Endothelial cell of umbilical vein (primary cell): ENCODE results near the gene STK38L. TPM values are rescaled to one million over a fixed set of nuclear protein-coding genes. Genes with fewer than 3 reads are reported as not detected.

Source experiments
- BruUV-seq: library from RNA; stranded (reverse); fragments of 400-500 nt; replicated peaks from 2 replicates; lab custom pipeline; 2021; lab: Mats Ljungman, UMichigan
- CTCF ChIA-PET: fragments of 300-600, 350-600 bp; sonication (Branson Sonifier 250); formaldehyde crosslinking; loops from one replicate; lab custom pipeline; 2021; ENCODE audit warnings: antibody characterized with exemption, inconsistent platforms; lab: Charles Lee
- POLR2A ChIA-PET: fragments of 300-600, 350-600 bp; sonication (Branson Sonifier 250); formaldehyde crosslinking; loops from one replicate; lab custom pipeline; 2021; ENCODE audit warnings: antibody characterized with exemption, inconsistent platforms; lab: Charles Lee
- DNase-seq: peaks from one replicate; pipeline ENCODE4 v3.0.0-alpha.2; 2011; ENCODE audit warnings: low read depth, low spot score
- FAIRE-seq: peaks from 2 replicates; lab custom pipeline; 2011; peaks lifted over from hg19 to GRCh38; lab: Jason Lieb, UNC
- H2AFZ ChIP-seq: 2 replicates; pipeline ENCODE4 v1.6.0; 2012; ENCODE audit warnings: low read depth, low read length, control low read depth, inconsistent platforms
- H3K27ac ChIP-seq: 2 replicates; pipeline ENCODE4 v1.5.1; 2011; ENCODE audit warnings: low read depth, mild to moderate bottlenecking, control low read depth, low read length, moderate library complexity; ENCODE audit not compliant: insufficient read depth
- H3K27me3 ChIP-seq, 2 experiments: 2 replicates each; pipeline versions ENCODE4 v1.6.0 to v1.6.1; 2011; ENCODE audit warnings: low read length in 2 of 2, mixed read lengths in 1 of 2; ENCODE audit not compliant: control insufficient read depth in 2 of 2, insufficient read depth in 2 of 2
- H3K36me3 ChIP-seq, 2 experiments: 2 replicates in 1 of 2; 3 replicates in 1 of 2; pipeline ENCODE4 v1.5.1; 2011; ENCODE audit warnings: low read length in 2 of 2, mild to moderate bottlenecking in 1 of 2, moderate library complexity in 1 of 2; ENCODE audit not compliant: control insufficient read depth in 2 of 2, insufficient read depth in 2 of 2; ENCODE audit errors: extremely low read depth in 1 of 2
- H3K4me1 ChIP-seq: 3 replicates; pipeline ENCODE4 v1.5.1; 2011; ENCODE audit warnings: mild to moderate bottlenecking, low read length; ENCODE audit not compliant: control insufficient read depth, insufficient read depth; ENCODE audit errors: extremely low read depth
- H3K4me2 ChIP-seq: 2 replicates; pipeline ENCODE4 v1.6.1; 2011; ENCODE audit warnings: low read length, control low read depth, mixed read lengths; ENCODE audit not compliant: insufficient read depth
- H3K4me3 ChIP-seq, 3 experiments: fragments of 200-600 bp in 1 of 3; sonication (generic), shearing (Covaris generic) in 1 of 3; replicated peaks in 1 of 3; 2 replicates each; pipeline ENCODE4 v1.5.1; 2011 to 2016; ENCODE audit warnings: control low read depth in 3 of 3, low read length in 3 of 3, mild to moderate bottlenecking in 2 of 3, inconsistent platforms in 1 of 3, low read depth in 1 of 3, moderate library complexity in 1 of 3; ENCODE audit not compliant: insufficient read depth in 1 of 3
- H3K79me2 ChIP-seq: 2 replicates; pipeline ENCODE4 v1.6.0; 2012; ENCODE audit warnings: low read length, inconsistent platforms; ENCODE audit not compliant: control insufficient read depth, insufficient read depth
- H3K9ac ChIP-seq: replicated peaks from 2 replicates; pipeline ENCODE3; 2011; ENCODE audit warnings: low read length, control low read depth; ENCODE audit not compliant: insufficient read depth; ENCODE audit errors: extremely low read depth
- H3K9me1 ChIP-seq: replicated peaks from 3 replicates; pipeline ENCODE4 v1.6.0; 2011; ENCODE audit warnings: mild to moderate bottlenecking, low read length; ENCODE audit not compliant: control insufficient read depth, insufficient read depth; ENCODE audit errors: extremely low read depth
- H3K9me3 ChIP-seq: replicated peaks from 2 replicates; pipeline ENCODE4 v1.5.1; 2012; ENCODE audit warnings: low read length, inconsistent platforms; ENCODE audit not compliant: control insufficient read depth, insufficient read depth
- H4K20me1 ChIP-seq: replicated peaks from 2 replicates; pipeline ENCODE3; 2011; ENCODE audit warnings: mild to moderate bottlenecking, low read length; ENCODE audit not compliant: control insufficient read depth, insufficient read depth; ENCODE audit errors: extremely low read depth
- FOS ChIP-seq: IDR thresholded peaks from 2 replicates; pipeline ENCODE4 v1.6.1; 2011; ENCODE audit warnings: mild to moderate bottlenecking, low read length, moderate library complexity, borderline replicate concordance; ENCODE audit not compliant: insufficient read depth
- JUN ChIP-seq: IDR thresholded peaks from 2 replicates; pipeline ENCODE4 v1.6.1; 2011; ENCODE audit warnings: borderline replicate concordance, low read depth; ENCODE audit not compliant: insufficient read length, insufficient read depth
- POLR2AphosphoS5 ChIP-seq: IDR thresholded peaks from 2 replicates; pipeline ENCODE4 v1.6.1; 2012; ENCODE audit warnings: low read depth, mild to moderate bottlenecking, control low read depth, low read length, moderate library complexity; ENCODE audit not compliant: insufficient read depth
- dilution Hi-C: fragments of 300-500 bp; cut with MboI; formaldehyde crosslinking; loops from one replicate; pipeline ENCODE4 v1.15.0; 2019; ENCODE audit warnings: low sequenced_read_pairs; ENCODE audit not compliant: extremely low pct_ligation_motif_present
- intact Hi-C: fragments of 100-400 bp; cut with micrococcal nuclease; formaldehyde crosslinking; loops from one replicate; pipeline ENCODE4 v1.10.0; 2022
- polyA plus RNA-seq, 4 experiments: library from polyadenylated mRNA; depleted of rRNA in 3 of 4; stranded (reverse) in 3 of 4; unstranded in 1 of 4; fragments of >200 nt; gene quantifications; 2 replicates each; pipeline versions ENCODE4 v1.2.1 to v1.2.3, GENCODE V29; 2011 to 2012; ENCODE audit warnings: missing spikeins in 1 of 4
- total RNA-seq: library from RNA; stranded (reverse); gene quantifications from 2 replicates; pipeline ENCODE4 v1.2.3, GENCODE V29; 2021
- TF ChIP-seq, protein P1 (sequence below), 2 donors: IDR thresholded peaks; 1 replicate in 1 of 2; 2 replicates in 1 of 2; pipeline ENCODE4 v1.5.1; 2011; ENCODE audit warnings: low read length in 2 of 2, mild to moderate bottlenecking in 2 of 2, moderate library complexity in 2 of 2, control low read depth in 1 of 2, inconsistent platforms in 1 of 2, low read depth in 1 of 2; ENCODE audit not compliant: insufficient read depth in 1 of 2; ENCODE audit errors: extremely low read depth in 1 of 2
- TF ChIP-seq, protein P2 (sequence below): IDR thresholded peaks from 2 replicates; pipeline ENCODE4 v1.6.1; 2011; ENCODE audit not compliant: insufficient read depth, insufficient read length

STK38L gene
- total and polyA plus RNA-seq, 2 donors (not counting 3 experiments of a cell fraction or from before 2014, with no cell fraction given) = 14.7 to 58.4 TPM

DNA sequence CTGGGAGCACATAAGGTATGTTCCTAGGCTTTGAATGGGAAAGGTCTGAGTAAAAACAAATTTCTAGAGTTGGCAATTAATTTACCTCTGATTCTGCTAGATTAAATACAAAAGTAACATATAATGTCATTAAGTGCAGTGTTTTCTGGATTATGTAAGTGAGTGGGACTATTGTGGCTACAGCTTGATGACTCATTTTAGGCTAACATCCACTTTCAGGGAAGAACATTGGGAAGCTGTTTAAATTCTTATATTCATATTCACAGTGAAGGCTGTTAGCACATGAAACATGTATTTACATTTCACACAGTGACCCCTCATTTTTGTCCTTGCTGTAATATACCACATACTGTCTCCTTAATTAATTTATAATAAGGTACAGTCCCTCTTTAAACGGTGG lies 75.3 kb downstream of the STK38L start:
- dilution Hi-C loops (no loop called here), intact Hi-C loops (no loop called here)
- ChIA-PET CTCF (interaction anchor here (1.1 to 7.7 kb wide), 4 partner anchors 12 to 434 kb away, joined by 3 to 59 read pairs (median 4); no protein-coding TSS in a partner anchor), POLR2A (no interaction called here)
- no peaks in the 10 kb centered on the region for H4K20me1 ChIP-seq
- H2AFZ ChIP-seq = no peak overlapping the region
- H3K79me2 ChIP-seq = no peaks in the 10 kb centered on the region
- no peaks in the 10 kb centered on the region for H3K9me1 ChIP-seq
- peak; percentile 82 for TF ChIP-seq FOS
- TF ChIP-seq POLR2AphosphoS5 = no peak
- peak; percentile 37 for TF ChIP-seq JUN
- TF ChIP-seq, protein P1, sequence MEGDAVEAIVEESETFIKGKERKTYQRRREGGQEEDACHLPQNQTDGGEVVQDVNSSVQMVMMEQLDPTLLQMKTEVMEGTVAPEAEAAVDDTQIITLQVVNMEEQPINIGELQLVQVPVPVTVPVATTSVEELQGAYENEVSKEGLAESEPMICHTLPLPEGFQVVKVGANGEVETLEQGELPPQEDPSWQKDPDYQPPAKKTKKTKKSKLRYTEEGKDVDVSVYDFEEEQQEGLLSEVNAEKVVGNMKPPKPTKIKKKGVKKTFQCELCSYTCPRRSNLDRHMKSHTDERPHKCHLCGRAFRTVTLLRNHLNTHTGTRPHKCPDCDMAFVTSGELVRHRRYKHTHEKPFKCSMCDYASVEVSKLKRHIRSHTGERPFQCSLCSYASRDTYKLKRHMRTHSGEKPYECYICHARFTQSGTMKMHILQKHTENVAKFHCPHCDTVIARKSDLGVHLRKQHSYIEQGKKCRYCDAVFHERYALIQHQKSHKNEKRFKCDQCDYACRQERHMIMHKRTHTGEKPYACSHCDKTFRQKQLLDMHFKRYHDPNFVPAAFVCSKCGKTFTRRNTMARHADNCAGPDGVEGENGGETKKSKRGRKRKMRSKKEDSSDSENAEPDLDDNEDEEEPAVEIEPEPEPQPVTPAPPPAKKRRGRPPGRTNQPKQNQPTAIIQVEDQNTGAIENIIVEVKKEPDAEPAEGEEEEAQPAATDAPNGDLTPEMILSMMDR (IDR thresholded peaks at IDR 0.05; ENCODE audit: extremely low read depth in 1 of 2, insufficient read depth in 1 of 2, low read depth in 1 of 2, low read length in 2 of 2) = no peak
- TF ChIP-seq, protein P2, sequence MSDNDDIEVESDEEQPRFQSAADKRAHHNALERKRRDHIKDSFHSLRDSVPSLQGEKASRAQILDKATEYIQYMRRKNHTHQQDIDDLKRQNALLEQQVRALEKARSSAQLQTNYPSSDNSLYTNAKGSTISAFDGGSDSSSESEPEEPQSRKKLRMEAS = no peak
- FAIRE-seq (peak; percentile 40), DNase-seq (no peak)
- no peaks in the 10 kb centered on the region for H3K4me1 ChIP-seq
- H3K4me2 ChIP-seq = no peak overlapping the region
- no peak overlapping the region for H3K9ac ChIP-seq
- H3K9me3 ChIP-seq = no peaks in the 10 kb centered on the region
- no peak overlapping the region for H3K4me3 ChIP-seq
- H3K36me3 ChIP-seq = peaks cover 4 to 23% of the 10 kb centered on the region in 2 experiments
- H3K27ac ChIP-seq = no peak overlapping the region
- no peaks in the 10 kb centered on the region for H3K27me3 ChIP-seq
- no TSS peak for BruUV-seq
